ENCODE results near the gene PRH1. TPM values are rescaled to one million over a fixed set of nuclear protein-coding genes. Genes with fewer than 3 reads are reported as not detected.

The PRH1 gene
- total RNA-seq, 2 donors from 2014 or later: 13.4 to 42.6 TPM

GRCh38 chr12:10863512-10864218, 20.4 kb downstream of the PRH1 start:
- no peak for DNase-seq

DNA sequence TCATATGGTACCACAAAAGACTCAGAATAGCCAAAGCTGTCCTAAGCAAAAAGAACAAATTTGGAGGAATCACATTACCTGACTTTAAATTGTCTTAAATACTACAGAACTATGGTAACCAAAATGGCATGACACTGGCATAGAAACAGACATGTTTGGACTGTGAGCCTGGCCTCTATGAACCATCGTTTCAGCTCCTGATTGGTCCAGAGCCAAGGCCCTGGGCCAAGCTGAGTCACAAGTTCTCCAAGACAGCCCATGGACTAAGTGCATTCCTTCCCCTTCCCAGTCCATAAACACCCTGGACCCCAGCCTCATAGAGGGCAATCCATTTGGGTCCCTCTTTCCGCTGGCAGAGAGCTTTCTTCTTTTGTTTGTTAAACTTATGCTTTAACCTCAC, 22.7 kb downstream of the PRH1 start:
- TF ChIP-seq, protein P1, sequence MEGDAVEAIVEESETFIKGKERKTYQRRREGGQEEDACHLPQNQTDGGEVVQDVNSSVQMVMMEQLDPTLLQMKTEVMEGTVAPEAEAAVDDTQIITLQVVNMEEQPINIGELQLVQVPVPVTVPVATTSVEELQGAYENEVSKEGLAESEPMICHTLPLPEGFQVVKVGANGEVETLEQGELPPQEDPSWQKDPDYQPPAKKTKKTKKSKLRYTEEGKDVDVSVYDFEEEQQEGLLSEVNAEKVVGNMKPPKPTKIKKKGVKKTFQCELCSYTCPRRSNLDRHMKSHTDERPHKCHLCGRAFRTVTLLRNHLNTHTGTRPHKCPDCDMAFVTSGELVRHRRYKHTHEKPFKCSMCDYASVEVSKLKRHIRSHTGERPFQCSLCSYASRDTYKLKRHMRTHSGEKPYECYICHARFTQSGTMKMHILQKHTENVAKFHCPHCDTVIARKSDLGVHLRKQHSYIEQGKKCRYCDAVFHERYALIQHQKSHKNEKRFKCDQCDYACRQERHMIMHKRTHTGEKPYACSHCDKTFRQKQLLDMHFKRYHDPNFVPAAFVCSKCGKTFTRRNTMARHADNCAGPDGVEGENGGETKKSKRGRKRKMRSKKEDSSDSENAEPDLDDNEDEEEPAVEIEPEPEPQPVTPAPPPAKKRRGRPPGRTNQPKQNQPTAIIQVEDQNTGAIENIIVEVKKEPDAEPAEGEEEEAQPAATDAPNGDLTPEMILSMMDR (conservative IDR thresholded peaks at IDR 0.05): no peak
- no peaks in the 10 kb centered on the region for H3K36me3 ChIP-seq (ENCODE audit: control insufficient read depth, insufficient read depth, low read length)
- peaks cover 48% of the 10 kb centered on the region for H3K36me3 Mint-ChIP-seq (ENCODE audit: low read depth)
- H3K27ac ChIP-seq (ENCODE audit: low read depth, low read length): no peak overlapping the region
- no peaks in the 10 kb centered on the region for H3K27me3 Mint-ChIP-seq (ENCODE audit: insufficient read depth)
- no peak overlapping the region for H3K4me3 Mint-ChIP-seq
- WGBS, 2 experiments (ENCODE audit: insufficient coverage in 1 of 2, insufficient read length in 1 of 2): 96 to 100% methylated on average over 1 to 2 of the region's 2 CpGs
- H3K9me3 Mint-ChIP-seq: peaks cover 39% of the 10 kb centered on the region
- no peak overlapping the region for H3K27ac Mint-ChIP-seq
- H3K9ac ChIP-seq (ENCODE audit: extremely low read depth, low read length, poor library complexity, severe bottlenecking): no peak overlapping the region
- H3K4me1 Mint-ChIP-seq: no peaks in the 10 kb centered on the region
- no peaks in the 10 kb centered on the region for H3K4me1 ChIP-seq (ENCODE audit: control insufficient read depth, insufficient read depth, low read length)
- no peaks in the 10 kb centered on the region for H3K27me3 ChIP-seq (ENCODE audit: control insufficient read depth, insufficient read depth, low read length, poor library complexity, severe bottlenecking)
- no peak for DNase-seq
- no peak overlapping the region for H3K4me3 ChIP-seq (ENCODE audit: low read length)
- H3K9me3 ChIP-seq (ENCODE audit: control insufficient read depth, low read length): peaks cover 27% of the 10 kb centered on the region

More at GRCh38 chr12:10863512-10864218, 20.4 kb downstream of the PRH1 start:
- Histone ChIP-seq H3K4me3 (ENCODE audit: low read length) (no peak overlapping the region), H3K27me3 (ENCODE audit: control insufficient read depth, insufficient read depth, low read length, poor library complexity, severe bottlenecking) (no peaks in the 10 kb centered on the region), H3K27ac (ENCODE audit: low read depth, low read length) (no peak overlapping the region), H3K36me3 (ENCODE audit: control insufficient read depth, insufficient read depth, low read length) (no peaks in the 10 kb centered on the region), H3K9me3 (ENCODE audit: control insufficient read depth, low read length) (peaks cover 9% of the 10 kb centered on the region), H3K4me1 (ENCODE audit: control insufficient read depth, insufficient read depth, low read length) (no peaks in the 10 kb centered on the region), H3K9ac (ENCODE audit: extremely low read depth, low read length, poor library complexity, severe bottlenecking) (no peak overlapping the region)
- TF ChIP-seq, protein P1 (conservative IDR thresholded peaks at IDR 0.05): no peak
- Mint-ChIP-seq H3K27me3 (ENCODE audit: insufficient read depth) (no peaks in the 10 kb centered on the region), H3K27ac (no peak overlapping the region), H3K36me3 (ENCODE audit: low read depth) (peaks cover 27% of the 10 kb centered on the region), H3K4me1 (peaks cover 2% of the 10 kb centered on the region), H3K9me3 (peaks cover 16% of the 10 kb centered on the region), H3K4me3 (no peak overlapping the region)
- WGBS, 2 experiments (ENCODE audit: insufficient coverage in 1 of 2, insufficient read length in 1 of 2): 86% methylated on average over 1 of the region's 2 CpGs

DNA sequence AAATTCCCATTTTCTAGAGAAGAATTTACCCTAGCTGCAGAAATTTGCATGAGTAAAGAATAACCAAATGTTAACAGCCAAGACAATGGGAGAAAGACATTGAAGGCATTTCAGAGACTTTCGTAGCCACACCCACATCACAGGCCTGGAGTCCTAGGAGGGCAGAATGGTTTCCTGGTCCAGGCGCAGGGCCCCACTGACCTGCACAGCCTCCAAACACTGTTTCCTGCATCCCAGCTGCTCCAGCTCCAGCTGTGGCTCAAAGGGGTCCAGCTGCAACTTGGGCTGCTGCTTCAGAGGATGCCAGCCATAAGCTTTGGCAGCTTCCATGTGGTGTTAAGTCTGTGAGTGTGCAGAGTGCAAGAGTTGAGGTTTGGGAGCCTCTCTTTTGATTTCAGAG, 28.2 kb downstream of the PRH1 start:
- H3K27me3 ChIP-seq (ENCODE audit: control insufficient read depth, insufficient read depth, low read length, poor library complexity, severe bottlenecking): no peaks in the 10 kb centered on the region
- no peak overlapping the region for H3K27ac ChIP-seq (ENCODE audit: low read depth, low read length)
- Mint-ChIP-seq H3K4me1 (peaks cover 9% of the 10 kb centered on the region), H3K4me3 (no peak overlapping the region), H3K9me3 (peaks cover 45% of the 10 kb centered on the region), H3K27me3 (ENCODE audit: insufficient read depth) (no peaks in the 10 kb centered on the region), H3K27ac (no peak overlapping the region), H3K36me3 (ENCODE audit: low read depth) (peaks cover 44% of the 10 kb centered on the region)
- TF ChIP-seq, protein P1 (conservative IDR thresholded peaks at IDR 0.05): no peak
- 96 to 100% methylated on average over 2 of the region's 2 CpGs for WGBS, 2 experiments (ENCODE audit: insufficient coverage in 1 of 2, insufficient read length in 1 of 2)
- DNase-seq: no peak
- H3K4me1 ChIP-seq (ENCODE audit: control insufficient read depth, insufficient read depth, low read length): peaks cover 8% of the 10 kb centered on the region
- H3K9ac ChIP-seq (ENCODE audit: extremely low read depth, low read length, poor library complexity, severe bottlenecking): no peak overlapping the region
- no peaks in the 10 kb centered on the region for H3K36me3 ChIP-seq (ENCODE audit: control insufficient read depth, insufficient read depth, low read length)
- H3K9me3 ChIP-seq (ENCODE audit: control insufficient read depth, low read length): peaks cover 32% of the 10 kb centered on the region
- H3K4me3 ChIP-seq (ENCODE audit: low read length): peak overlapping the region; percentile 26

Data from endodermal cell (in vitro differentiated cells).